H1 (cell line): ENCODE data around the gene SLC35D3. TPM values are rescaled to one million over a fixed set of nuclear protein-coding genes. Genes with fewer than 3 reads are reported as not detected.

Source experiments
- CTCF ChIA-PET: fragments of 300-600 bp; sonication (Branson Sonifier 250); formaldehyde crosslinking; loops from one replicate; lab custom pipeline; 2021; ENCODE audit not compliant: partially characterized antibody; lab: Charles Lee
- POLR2A ChIA-PET: fragments of 300-600 bp; sonication (Branson Sonifier 250); formaldehyde crosslinking; loops from one replicate; lab custom pipeline; 2021; ENCODE audit warnings: inconsistent platforms; ENCODE audit not compliant: partially characterized antibody; lab: Charles Lee
- DNase-seq, 2 experiments: peaks; one replicate each; pipeline versions ENCODE4 v3.0.0 to v3.0.0-alpha.2; 2010 to 2022; ENCODE audit warnings: low spot score in 2 of 2, low read depth in 1 of 2, mixed read lengths in 1 of 2
- FAIRE-seq: peaks from 2 replicates; lab custom pipeline; 2011; peaks lifted over from hg19 to GRCh38; lab: Jason Lieb, UNC
- H2AFZ ChIP-seq: 2 replicates; pipeline ENCODE4 v1.8.1; 2012; ENCODE audit warnings: low read length, inconsistent platforms
- H2AK5ac ChIP-seq: 2 replicates; pipeline ENCODE4 v1.6.1; 2013; ENCODE audit warnings: low read depth, low read length
- H2BK120ac ChIP-seq: replicated peaks from 2 replicates; pipeline ENCODE3; 2013; ENCODE audit warnings: low read depth, low read length, inconsistent platforms
- H2BK12ac ChIP-seq: 2 replicates; pipeline ENCODE4 v1.6.1; 2013; ENCODE audit warnings: low read depth, low read length
- H2BK15ac ChIP-seq: 2 replicates; pipeline ENCODE4 v1.6.1; 2013; ENCODE audit warnings: low read length
- H2BK20ac ChIP-seq: 2 replicates; pipeline ENCODE4 v1.6.1; 2013; ENCODE audit warnings: low read length
- H2BK5ac ChIP-seq: 2 replicates; pipeline ENCODE4 v1.6.1; 2013; ENCODE audit warnings: low read depth, low read length
- H3K14ac ChIP-seq: 2 replicates; pipeline ENCODE4 v1.6.1; 2013; ENCODE audit warnings: inconsistent platforms; ENCODE audit not compliant: insufficient read length
- H3K18ac ChIP-seq: 2 replicates; pipeline ENCODE4 v1.6.1; 2013; ENCODE audit warnings: low read length; ENCODE audit errors: extremely low read depth
- H3K23ac ChIP-seq: 2 replicates; pipeline ENCODE4 v1.6.1; 2013; ENCODE audit warnings: inconsistent platforms; ENCODE audit not compliant: insufficient read length
- H3K23me2 ChIP-seq: 2 replicates; pipeline ENCODE4 v1.6.1; 2013; ENCODE audit warnings: low read depth, low read length
- H3K27ac ChIP-seq: 2 replicates; pipeline ENCODE4 v1.6.1; 2011; ENCODE audit warnings: low read depth, low read length, inconsistent platforms
- H3K27me3 ChIP-seq, 4 experiments: replicated peaks in 1 of 4; 1 replicate in 1 of 4; 2 replicates in 3 of 4; pipeline versions ENCODE4 v1.6.1 to v1.8.1; 2011 to 2013; ENCODE audit warnings: low read length in 3 of 4, mild to moderate bottlenecking in 3 of 4, inconsistent platforms in 2 of 4, mixed read lengths in 2 of 4, moderate library complexity in 1 of 4; ENCODE audit not compliant: control insufficient read depth in 3 of 4, insufficient read depth in 3 of 4; ENCODE audit errors: extremely low read depth in 1 of 4
- H3K36me3 ChIP-seq, 4 experiments: 2 replicates each; pipeline versions ENCODE4 v1.6.1 to v1.8.1; 2011 to 2013; ENCODE audit warnings: mild to moderate bottlenecking in 4 of 4, low read length in 3 of 4, moderate library complexity in 2 of 4, control low read depth in 1 of 4, inconsistent platforms in 1 of 4; ENCODE audit not compliant: insufficient read depth in 4 of 4, control insufficient read depth in 2 of 4
- H3K4ac ChIP-seq: replicated peaks from 2 replicates; pipeline ENCODE3; 2013; ENCODE audit warnings: low read length, low read depth, mixed read lengths, inconsistent platforms; ENCODE audit not compliant: insufficient read length
- H3K4me1 ChIP-seq, 4 experiments: replicated peaks in 1 of 4; 1 replicate in 1 of 4; 2 replicates in 3 of 4; pipeline versions ENCODE4 v1.6.1 to v1.8.1; 2011 to 2013; ENCODE audit warnings: low read length in 3 of 4, inconsistent platforms in 2 of 4, mixed read lengths in 1 of 4; ENCODE audit not compliant: insufficient read depth in 4 of 4, control insufficient read depth in 3 of 4
- H3K4me2 ChIP-seq, 2 experiments: 2 replicates each; pipeline versions ENCODE4 v1.6.1 to v1.8.1; 2011 to 2013; ENCODE audit warnings: low read depth in 2 of 2, low read length in 2 of 2, control low read depth in 1 of 2, inconsistent platforms in 1 of 2, mild to moderate bottlenecking in 1 of 2; ENCODE audit not compliant: insufficient read depth in 1 of 2
- H3K4me3 ChIP-seq, 4 experiments: fragments of 200-600, 300-600 bp in 1 of 4; sonication (generic), shearing (Covaris generic), sonication (Bioruptor Twin) in 1 of 4; 2 replicates each; pipeline versions ENCODE4 v1.5.1 to v1.8.1; 2011 to 2016; ENCODE audit warnings: low read length in 4 of 4, low read depth in 3 of 4, control low read depth in 2 of 4, inconsistent platforms in 2 of 4, mild to moderate bottlenecking in 2 of 4, mixed read lengths in 1 of 4, moderate library complexity in 1 of 4; ENCODE audit not compliant: insufficient read depth in 2 of 4; ENCODE audit errors: extremely low read depth in 1 of 4
- H3K56ac ChIP-seq: replicated peaks from 2 replicates; pipeline ENCODE3; 2013; ENCODE audit warnings: low read depth, mild to moderate bottlenecking, mixed read lengths, low read length, inconsistent platforms; ENCODE audit not compliant: insufficient read length
- H3K79me1 ChIP-seq: 2 replicates; pipeline ENCODE4 v1.6.1; 2013; ENCODE audit warnings: low read depth, low read length, control low read depth
- H3K79me2 ChIP-seq, 2 experiments: 2 replicates each; pipeline versions ENCODE4 v1.6.1 to v1.8.1; 2012 to 2013; ENCODE audit warnings: low read length in 2 of 2, mild to moderate bottlenecking in 2 of 2, inconsistent platforms in 1 of 2; ENCODE audit not compliant: insufficient read depth in 2 of 2, control insufficient read depth in 1 of 2
- H3K9ac ChIP-seq, 4 experiments: replicated peaks in 1 of 4; 1 replicate in 1 of 4; 2 replicates in 3 of 4; pipeline versions ENCODE4 v1.6.1 to v1.8.1; 2011 to 2013; ENCODE audit warnings: low read depth in 3 of 4, low read length in 3 of 4, control low read depth in 2 of 4, mild to moderate bottlenecking in 2 of 4, moderate library complexity in 2 of 4, inconsistent platforms in 1 of 4; ENCODE audit errors: extremely low read depth in 1 of 4
- H3K9me3 ChIP-seq, 2 experiments: 2 replicates each; pipeline versions ENCODE4 v1.6.1 to v1.8.1; 2012 to 2013; ENCODE audit warnings: mild to moderate bottlenecking in 2 of 2, moderate library complexity in 2 of 2, control low read depth in 1 of 2, inconsistent platforms in 1 of 2, low read depth in 1 of 2, low read length in 1 of 2, mixed read lengths in 1 of 2; ENCODE audit not compliant: insufficient read depth in 2 of 2
- H4K20me1 ChIP-seq, 2 experiments: replicated peaks in 1 of 2; 2 replicates each; pipeline versions ENCODE3 to v1.8.1; 2011 to 2013; ENCODE audit warnings: inconsistent platforms in 2 of 2, low read length in 2 of 2, mild to moderate bottlenecking in 1 of 2; ENCODE audit not compliant: insufficient read depth in 2 of 2, control insufficient read depth in 1 of 2
- H4K5ac ChIP-seq: 2 replicates; pipeline ENCODE4 v1.6.1; 2013; ENCODE audit warnings: low read length, low read depth, mixed read lengths, inconsistent platforms; ENCODE audit not compliant: insufficient read length
- H4K8ac ChIP-seq: 2 replicates; pipeline ENCODE4 v1.8.0; 2013; ENCODE audit warnings: mild to moderate bottlenecking, moderate library complexity, low read length, inconsistent platforms; ENCODE audit not compliant: insufficient read depth; ENCODE audit errors: extremely low read depth
- H4K91ac ChIP-seq: replicated peaks from 2 replicates; pipeline ENCODE3; 2013; ENCODE audit warnings: low read length, mixed read lengths, inconsistent platforms; ENCODE audit not compliant: insufficient read length
- ATF3 ChIP-seq: IDR thresholded peaks from 2 replicates; pipeline ENCODE4 v1.6.1; 2011; ENCODE audit warnings: low read depth, mild to moderate bottlenecking, low read length; ENCODE audit not compliant: insufficient read depth
- BRCA1 ChIP-seq: IDR thresholded peaks from 2 replicates; pipeline ENCODE4 v1.6.1; 2012; ENCODE audit warnings: low read depth, low read length, improper control_type of control experiment
- CBX8 ChIP-seq: fragments of 300-800, 300-1000 bp; sonication (generic); IDR thresholded peaks from 2 replicates; pipeline ENCODE4 v1.7.1; 2016; ENCODE audit warnings: low read depth, low read length, borderline replicate concordance
- CHD1 ChIP-seq: IDR thresholded peaks from 2 replicates; pipeline ENCODE4 v1.6.1; 2012; ENCODE audit warnings: low read depth, low read length, improper control_type of control experiment
- EGR1 ChIP-seq: IDR thresholded peaks from 2 replicates; pipeline ENCODE4 v1.6.1; 2011; ENCODE audit warnings: low read depth, low read length, borderline replicate concordance
- EZH2 ChIP-seq: fragments of 200-600 bp; sonication (generic); IDR thresholded peaks from 2 replicates; pipeline ENCODE4 v1.7.1; 2012; ENCODE audit warnings: low read depth, mild to moderate bottlenecking, moderate library complexity, low read length, inconsistent platforms; ENCODE audit not compliant: severe bottlenecking
- HDAC2 ChIP-seq, 2 experiments: fragments of 300-600 bp in 1 of 2; sonication (generic) in 1 of 2; IDR thresholded peaks; 2 replicates each; pipeline ENCODE4 v1.6.1; 2011 to 2012; ENCODE audit warnings: low read depth in 2 of 2, low read length in 2 of 2, mild to moderate bottlenecking in 2 of 2, moderate library complexity in 2 of 2, borderline replicate concordance in 1 of 2, inconsistent platforms in 1 of 2
- KDM4A ChIP-seq: IDR thresholded peaks from one replicate; pipeline ENCODE4 v1.7.1; 2012; ENCODE audit warnings: low read depth, mild to moderate bottlenecking, moderate library complexity, low read length, inconsistent platforms; ENCODE audit not compliant: severe bottlenecking
- POLR2AphosphoS5 ChIP-seq: IDR thresholded peaks from 2 replicates; pipeline ENCODE4 v1.6.1; 2011; ENCODE audit warnings: low read depth, low read length
- RFX5 ChIP-seq: IDR thresholded peaks from 2 replicates; pipeline ENCODE4 v1.6.1; 2011; ENCODE audit warnings: low read depth, low read length, improper control_type of control experiment, borderline replicate concordance
- SAP30 ChIP-seq: fragments of 300-600 bp; sonication (generic); IDR thresholded peaks from 2 replicates; pipeline ENCODE4 v1.7.1; 2012; ENCODE audit warnings: low read length, moderate library complexity, mild to moderate bottlenecking, inconsistent platforms; ENCODE audit not compliant: insufficient read depth, insufficient replicate concordance
- SP1 ChIP-seq: IDR thresholded peaks from 2 replicates; pipeline ENCODE4 v1.6.1; 2011; ENCODE audit warnings: low read depth, low read length
- TAF7 ChIP-seq: optimal IDR thresholded peaks from 2 replicates; pipeline ENCODE3; 2011; ENCODE audit warnings: low read depth, mild to moderate bottlenecking, inconsistent platforms, low read length, moderate library complexity, borderline replicate concordance
- WGBS, 2 experiments: shearing (Covaris generic) in 1 of 2; methylation state at CpG; one replicate each; pipeline versions ENCODE4 v1.1.6 to v1.1.7; 2013 to 2015; ENCODE audit warnings: low lambda C conversion rate in 2 of 2, mixed read lengths in 2 of 2, inconsistent platforms in 1 of 2, low coverage in 1 of 2, missing lambda C conversion rate in 1 of 2; ENCODE audit not compliant: insufficient replicate concordance in 2 of 2, insufficient coverage in 1 of 2, insufficient read length in 1 of 2; ENCODE audit errors: extremely low coverage in 1 of 2, missing lambda C conversion rate in 1 of 2; 5-methylcytosine and 5-hydroxymethylcytosine counted together
- polyA plus RNA-seq, 7 experiments: library from polyadenylated mRNA; depleted of rRNA in 3 of 7; stranded (reverse) in 5 of 7; unstranded in 2 of 7; fragments of >200 nt in 5 of 7; fragments of 200-250 nt in 2 of 7; gene quantifications; 1 replicate in 5 of 7; 2 replicates in 1 of 7; 4 replicates in 1 of 7; pipeline versions ENCODE4 v1.2.1 to v1.2.3, GENCODE V29; 2011 to 2013; ENCODE audit warnings: missing spikeins in 2 of 7, mixed read lengths in 2 of 7
- total RNA-seq: library from RNA; stranded (reverse); fragmentation: NEBNext Ultra II Directional; extraction: Animal tissue kit (Norgen Biotek cat#: 25700); gene quantifications from 2 replicates; pipeline ENCODE4 v1.2.1, GENCODE V29; 2021

Gene SLC35D3
- total and polyA plus RNA-seq, 2 of the 8 experiments (the other 6 are each of a cell fraction or from before 2014, with no cell fraction given) = 0.27 to 0.39 TPM

DNA sequence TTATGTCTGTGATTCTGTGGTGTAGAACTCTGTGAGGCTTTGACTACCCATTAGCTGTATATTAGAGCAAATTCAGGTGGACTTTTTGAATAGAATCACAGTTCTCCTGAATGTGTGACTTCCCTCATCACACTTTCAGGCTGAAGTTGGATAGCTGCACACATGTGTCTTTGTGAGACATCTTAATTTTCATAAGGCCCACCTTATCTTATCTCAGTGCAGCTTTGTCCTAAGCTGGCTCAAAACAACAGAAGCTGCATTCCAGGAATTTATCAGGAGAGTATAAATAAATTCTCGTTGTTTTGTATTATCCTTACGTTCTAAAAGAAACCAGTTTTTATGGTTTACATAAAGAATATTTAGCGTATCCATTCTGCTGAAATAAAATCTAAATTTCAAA lies 26.2 kb upstream of the SLC35D3 start:
- Histone ChIP-seq H3K27me3 (no peaks in the 10 kb centered on the region), H3K4me1 (no peaks in the 10 kb centered on the region), H2BK12ac (no peak overlapping the region), H3K79me1 (no peaks in the 10 kb centered on the region; the same call in 1 of the 2 replicates), H2BK15ac (no peak overlapping the region), H3K4me2 (no peak overlapping the region), H2AFZ (no peak overlapping the region), H2AK5ac (no peak overlapping the region), H3K9me3 (no peaks in the 10 kb centered on the region), H3K27ac (no peak overlapping the region), H3K18ac (no peak overlapping the region), H3K9ac (no peak overlapping the region), H3K23me2 (no peaks in the 10 kb centered on the region), H2BK5ac (no peak overlapping the region), H3K36me3 (peaks cover 0 to 3% (median 1%) of the 10 kb centered on the region in 4 experiments; a peak in 2 of 8 replicates), H2BK120ac (no peak overlapping the region), H3K14ac (no peak overlapping the region), H3K4me3 (no peak overlapping the region), H3K23ac (no peak overlapping the region), H3K56ac (no peak overlapping the region), H2BK20ac (no peak overlapping the region), H3K4ac (no peak overlapping the region), H4K8ac (no peak overlapping the region), H4K20me1 (no peaks in the 10 kb centered on the region), H4K5ac (no peak overlapping the region), H3K79me2 (no peaks in the 10 kb centered on the region), H4K91ac (no peak overlapping the region)
- POLR2A ChIA-PET = interaction anchor here (0.6 to 0.8 kb wide), 2 partner anchors 10 to 832 kb away, joined by 3 to 5 read pairs; no protein-coding TSS in a partner anchor
- DNase-seq (no peak), FAIRE-seq (no peak)
- CTCF ChIA-PET = interaction anchor here (0.9 to 1.4 kb wide), 5 partner anchors 9 to 270 kb away, joined by 3 to 5 read pairs (median 3); no protein-coding TSS in a partner anchor
- WGBS, 2 experiments = 93% methylated on average over 3 of the region's 3 CpGs; no CpG with 5 or more reads in 1 of the 2 experiments
- TF ChIP-seq HDAC2 (IDR thresholded peaks at IDR 0.05; ENCODE audit: borderline replicate concordance in 1 of 2, low read depth in 2 of 2, low read length in 2 of 2) = no peak
- TF ChIP-seq EZH2 = no peak
- TF ChIP-seq EGR1 = no peak
- TF ChIP-seq KDM4A = no peak
- no peak for TF ChIP-seq POLR2AphosphoS5
- no peak for TF ChIP-seq RFX5
- TF ChIP-seq SP1 = no peak
- TF ChIP-seq BRCA1 = no peak
- TF ChIP-seq ATF3 = no peak
- no peak for TF ChIP-seq CBX8
- no peak for TF ChIP-seq TAF7
- TF ChIP-seq CHD1 = no peak
- TF ChIP-seq SAP30 = no peak
